ENCODE data around the gene CMSS1. TPM values are rescaled to one million over a fixed set of nuclear protein-coding genes. Genes with fewer than 3 reads are reported as not detected.
A peak's percentile ranks its signal among the peaks of the same experiment; 100 is the strongest.

CMSS1 gene
- total RNA-seq, 4 donors from 2014 or later = 1.3 to 9.9 (median 2.3) TPM

GRCh38 chr3:100001526-100002270 lies 184.0 kb downstream of the CMSS1 start:
- H3K9me3 ChIP-seq = no peaks in the 10 kb centered on the region
- peaks cover 0 to 28% (median 0%) of the 10 kb centered on the region in 4 donors for H3K4me1 ChIP-seq
- no peaks in the 10 kb centered on the region for H3K27me3 ChIP-seq
- H3K27ac ChIP-seq = no peak overlapping the region
- DNase-seq = no peak
- no peak for TF ChIP-seq POLR2A (IDR thresholded peaks at IDR 0.05)
- TF ChIP-seq CTCF (IDR thresholded peaks at IDR 0.05) = no peak
- H3K36me3 ChIP-seq = no peaks in the 10 kb centered on the region
- no peak overlapping the region for H3K4me3 ChIP-seq

GRCh38 chr3:100002599-100003350 lies 185.1 kb downstream of the CMSS1 start:
- no peaks in the 10 kb centered on the region for H3K27me3 ChIP-seq
- H3K9me3 ChIP-seq = no peaks in the 10 kb centered on the region
- H3K36me3 ChIP-seq = no peaks in the 10 kb centered on the region
- peak overlapping the region in 2 of 4 donors; percentile 31 to 53 for H3K27ac ChIP-seq
- TF ChIP-seq CTCF (IDR thresholded peaks at IDR 0.05) (no peak), POLR2A (IDR thresholded peaks at IDR 0.05) (no peak)
- DNase-seq = peak in 1 of 3 donors; percentile 76
- peaks cover 0 to 34% (median 0%) of the 10 kb centered on the region in 4 donors for H3K4me1 ChIP-seq
- no peak overlapping the region for H3K4me3 ChIP-seq

- Histone ChIP-seq H3K27ac (peak overlapping the region in 2 of 4 donors; percentile 31 to 53), H3K4me3 (no peak overlapping the region), H3K4me1 (peaks cover 0 to 38% (median 0%) of the 10 kb centered on the region in 4 donors), H3K9me3 (no peaks in the 10 kb centered on the region), H3K36me3 (no peaks in the 10 kb centered on the region), H3K27me3 (no peaks in the 10 kb centered on the region)
- TF ChIP-seq CTCF (IDR thresholded peaks at IDR 0.05) = no peak
- no peak for TF ChIP-seq POLR2A (IDR thresholded peaks at IDR 0.05)
- no peak for DNase-seq
Observed at GRCh38 chr3:100003609-100004503, 186.2 kb downstream of the CMSS1 start.

GRCh38 chr3:100004931-100005330 lies 187.3 kb downstream of the CMSS1 start:
- Histone ChIP-seq H3K27me3 (no peaks in the 10 kb centered on the region), H3K4me3 (no peak overlapping the region), H3K9me3 (no peaks in the 10 kb centered on the region), H3K27ac (no peak overlapping the region), H3K4me1 (peaks cover 0 to 38% (median 0%) of the 10 kb centered on the region in 4 donors), H3K36me3 (no peaks in the 10 kb centered on the region)
- no peak for TF ChIP-seq CTCF (IDR thresholded peaks at IDR 0.05)
- TF ChIP-seq POLR2A (IDR thresholded peaks at IDR 0.05) = no peak
- DNase-seq = no peak

- no peak for TF ChIP-seq CTCF (IDR thresholded peaks at IDR 0.05)
- no peak for TF ChIP-seq POLR2A (IDR thresholded peaks at IDR 0.05)
- DNase-seq = no peak
- H3K9me3 ChIP-seq = no peaks in the 10 kb centered on the region
- peaks cover 0 to 38% (median 0%) of the 10 kb centered on the region in 4 donors for H3K4me1 ChIP-seq
- no peaks in the 10 kb centered on the region for H3K27me3 ChIP-seq
- no peak overlapping the region for H3K4me3 ChIP-seq
- no peak overlapping the region for H3K27ac ChIP-seq
- H3K36me3 ChIP-seq = no peaks in the 10 kb centered on the region
Observed at GRCh38 chr3:100005665-100006393, 188.2 kb downstream of the CMSS1 start.

All from Peyer's patch (tissue), 4 donors.